Amniotic stem cell (primary cell): ENCODE data around the gene DYSF.
"Not testable (repeated sequence)": the region's sequence is repeated elsewhere in the genome, so short reads cannot be mapped to it uniquely, and the experiment has no call there.

Experiments used
- DNase-seq: peaks from one replicate; lab custom pipeline; 2025; lab: John Stamatoyannopoulos, UW

Gene DYSF

GRCh38 chr2:71655498-71655897, 202.1 kb downstream of the DYSF start:
- no peak for DNase-seq

GRCh38 chr2:71658256-71658655, 204.9 kb downstream of the DYSF start:
- DNase-seq: not testable (repeated sequence)

GRCh38 chr2:71658771-71659170, 205.4 kb downstream of the DYSF start:
- no peak for DNase-seq

GRCh38 chr2:71659868-71660518, 206.6 kb downstream of the DYSF start:
- DNase-seq: no peak

GRCh38 chr2:71661782-71662181, 208.4 kb downstream of the DYSF start:
- DNase-seq: no peak

- no peak for DNase-seq
Measured at GRCh38 chr2:71662665-71663394, 209.5 kb downstream of the DYSF start.

GRCh38 chr2:71664161-71664560, 210.8 kb downstream of the DYSF start:
- no peak for DNase-seq

- no peak for DNase-seq
Measured at GRCh38 chr2:71665168-71666093, 212.1 kb downstream of the DYSF start.

- DNase-seq: no peak
Measured at GRCh38 chr2:71666094-71666474, 212.7 kb downstream of the DYSF start.

GRCh38 chr2:71667256-71668182, 214.2 kb downstream of the DYSF start:
- DNase-seq: no peak

- no peak for DNase-seq
Measured at GRCh38 chr2:71668326-71669057, 215.1 kb downstream of the DYSF start.

GRCh38 chr2:71669058-71669456, 215.7 kb downstream of the DYSF start:
- DNase-seq: no peak

- no peak for DNase-seq
Measured at GRCh38 chr2:71669628-71670429, 216.5 kb downstream of the DYSF start.

GRCh38 chr2:71670430-71670795, 217.1 kb downstream of the DYSF start:
- no peak for DNase-seq

- DNase-seq: no peak
Measured at GRCh38 chr2:71671203-71671854, 218.0 kb downstream of the DYSF start.

GRCh38 chr2:71671895-71672825, 218.8 kb downstream of the DYSF start:
- DNase-seq: no peak

GRCh38 chr2:71672826-71673795, 219.8 kb downstream of the DYSF start:
- no peak for DNase-seq
